ENCODE measurements around the gene AFMID.

AFMID gene

GRCh38 chr17:78143214-78144146, 43.7 kb upstream of the AFMID start:
- no peak overlapping the region for H3K4me2 ChIP-seq (ENCODE audit: insufficient read depth, low read length)
- H3K79me2 ChIP-seq (ENCODE audit: insufficient read depth, low read length), result no peaks in the 10 kb centered on the region
- DNase-seq (no peak), ATAC-seq (ENCODE audit: insufficient read depth, low read depth) (no peak)
- H3K9ac ChIP-seq (ENCODE audit: low read depth, low read length), result no peak overlapping the region
- no peak overlapping the region for H3K4me3 ChIP-seq (ENCODE audit: low read depth in 1 of 2, low read length in 2 of 2)
- H3K36me3 ChIP-seq (ENCODE audit: insufficient read depth, low read length), result no peaks in the 10 kb centered on the region
- peaks cover under 1% of the 10 kb centered on the region; the same call in 1 of the 2 replicates for H4K20me1 ChIP-seq (ENCODE audit: insufficient read depth, low read length)
- H2AFZ ChIP-seq (ENCODE audit: low read depth, low read length), result no peak overlapping the region
- TF ChIP-seq EZH2 (IDR thresholded peaks at IDR 0.05; ENCODE audit: borderline replicate concordance, low read depth, low read length, severe bottlenecking) (no peak), CTCF (IDR thresholded peaks at IDR 0.05; ENCODE audit: borderline replicate concordance, extremely low read depth, low read length, poor library complexity, severe bottlenecking) (no peak)
- H3K9me3 ChIP-seq (ENCODE audit: insufficient read depth, low read length, severe bottlenecking), result no peaks in the 10 kb centered on the region
- no peaks in the 10 kb centered on the region for H3K4me1 ChIP-seq (ENCODE audit: insufficient read depth, low read length)
- H3K27ac ChIP-seq (ENCODE audit: low read length), result no peak overlapping the region
- no peaks in the 10 kb centered on the region for H3K27me3 ChIP-seq (ENCODE audit: insufficient read depth, low read length, poor library complexity)

- H3K4me3 ChIP-seq (ENCODE audit: low read depth in 1 of 2, low read length in 2 of 2), result no peak overlapping the region
- H4K20me1 ChIP-seq (ENCODE audit: insufficient read depth, low read length), result no peaks in the 10 kb centered on the region; the same call in 1 of the 2 replicates
- no peak for DNase-seq
- no peaks in the 10 kb centered on the region for H3K9me3 ChIP-seq (ENCODE audit: insufficient read depth, low read length, severe bottlenecking)
- no peak overlapping the region for H3K4me2 ChIP-seq (ENCODE audit: insufficient read depth, low read length)
- H3K36me3 ChIP-seq (ENCODE audit: insufficient read depth, low read length), result no peaks in the 10 kb centered on the region
- no peak overlapping the region for H2AFZ ChIP-seq (ENCODE audit: low read depth, low read length)
- no peak overlapping the region for H3K27ac ChIP-seq (ENCODE audit: low read length)
- ATAC-seq (ENCODE audit: insufficient read depth, low read depth), result no peak
- H3K9ac ChIP-seq (ENCODE audit: low read depth, low read length), result no peak overlapping the region
- H3K27me3 ChIP-seq (ENCODE audit: insufficient read depth, low read length, poor library complexity), result no peaks in the 10 kb centered on the region
- H3K4me1 ChIP-seq (ENCODE audit: insufficient read depth, low read length), result no peaks in the 10 kb centered on the region
- TF ChIP-seq CTCF (IDR thresholded peaks at IDR 0.05; ENCODE audit: borderline replicate concordance, extremely low read depth, low read length, poor library complexity, severe bottlenecking) (no peak), EZH2 (IDR thresholded peaks at IDR 0.05; ENCODE audit: borderline replicate concordance, low read depth, low read length, severe bottlenecking) (no peak)
- H3K79me2 ChIP-seq (ENCODE audit: insufficient read depth, low read length), result no peaks in the 10 kb centered on the region
Measured at GRCh38 chr17:78144147-78144719, 42.9 kb upstream of the AFMID start.

- Histone ChIP-seq H3K27ac (ENCODE audit: low read length) (no peak overlapping the region), H3K27me3 (ENCODE audit: insufficient read depth, low read length, poor library complexity) (no peaks in the 10 kb centered on the region), H3K9me3 (ENCODE audit: insufficient read depth, low read length, severe bottlenecking) (no peaks in the 10 kb centered on the region), H3K9ac (ENCODE audit: low read depth, low read length) (no peak overlapping the region), H3K79me2 (ENCODE audit: insufficient read depth, low read length) (no peaks in the 10 kb centered on the region), H3K4me1 (ENCODE audit: insufficient read depth, low read length) (no peaks in the 10 kb centered on the region), H4K20me1 (ENCODE audit: insufficient read depth, low read length) (no peaks in the 10 kb centered on the region; the same call in 1 of the 2 replicates), H3K4me3 (ENCODE audit: low read depth in 1 of 2, low read length in 2 of 2) (no peak overlapping the region), H2AFZ (ENCODE audit: low read depth, low read length) (no peak overlapping the region), H3K36me3 (ENCODE audit: insufficient read depth, low read length) (no peaks in the 10 kb centered on the region), H3K4me2 (ENCODE audit: insufficient read depth, low read length) (no peak overlapping the region)
- ATAC-seq (ENCODE audit: insufficient read depth, low read depth) (no peak), DNase-seq (no peak)
- TF ChIP-seq CTCF (IDR thresholded peaks at IDR 0.05; ENCODE audit: borderline replicate concordance, extremely low read depth, low read length, poor library complexity, severe bottlenecking), result no peak
- TF ChIP-seq EZH2 (IDR thresholded peaks at IDR 0.05; ENCODE audit: borderline replicate concordance, low read depth, low read length, severe bottlenecking), result no peak
Measured at GRCh38 chr17:78144736-78145641, 42.2 kb upstream of the AFMID start.
